Measurements from ENCODE around the gene SPARC. TPM values are rescaled to one million over a fixed set of nuclear protein-coding genes. Genes with fewer than 3 reads are reported as not detected.
"Not testable (repeated sequence)": the region's sequence is repeated elsewhere in the genome, so short reads cannot be mapped to it uniquely, and the experiment has no call there.

Gene SPARC
- total RNA-seq, 1 donor from 2014 or later = 1,314 TPM

GRCh38 chr5:151682240-151682639 lies 4.5 kb downstream of the SPARC start:
- Histone ChIP-seq H3K4me3 (ENCODE audit: low read length in 3 of 3) (peak overlapping the region in 2 of 3 donors; percentile 35 to 36), H3K27me3 (ENCODE audit: control insufficient read depth in 3 of 3, insufficient read depth in 3 of 3, low read length in 3 of 3) (no peaks in the 10 kb centered on the region), H3K4me1 (ENCODE audit: control insufficient read depth in 3 of 3, insufficient read depth in 3 of 3, low read length in 3 of 3) (peaks cover 71 to 89% (median 82%) of the 10 kb centered on the region in 3 donors), H3K9me3 (ENCODE audit: control insufficient read depth in 3 of 3, low read length in 3 of 3) (no peaks in the 10 kb centered on the region), H3K27ac (ENCODE audit: low read depth, low read length) (peak overlapping the region; percentile 70), H3K36me3 (ENCODE audit: control insufficient read depth in 3 of 3, insufficient read depth in 3 of 3, low read length in 3 of 3) (peaks cover 0 to 2% (median 0%) of the 10 kb centered on the region in 3 donors), H3K9ac (ENCODE audit: low read depth in 1 of 3, low read length in 3 of 3) (peak overlapping the region in 1 of 3 donors; percentile 24)

GRCh38 chr5:151680944-151681427 lies 5.7 kb downstream of the SPARC start:
- Histone ChIP-seq H3K9ac (ENCODE audit: low read depth in 1 of 3, low read length in 3 of 3) (peak overlapping the region in 1 of 3 donors; percentile 10), H3K9me3 (ENCODE audit: control insufficient read depth in 3 of 3, low read length in 3 of 3) (no peaks in the 10 kb centered on the region), H3K4me3 (ENCODE audit: low read length in 3 of 3) (peak overlapping the region in 2 of 3 donors; percentile 9 to 18), H3K36me3 (ENCODE audit: control insufficient read depth in 3 of 3, insufficient read depth in 3 of 3, low read length in 3 of 3) (peaks cover 0 to 2% (median 0%) of the 10 kb centered on the region in 3 donors), H3K4me1 (ENCODE audit: control insufficient read depth in 3 of 3, insufficient read depth in 3 of 3, low read length in 3 of 3) (peaks cover 64 to 84% (median 84%) of the 10 kb centered on the region in 3 donors), H3K27me3 (ENCODE audit: control insufficient read depth in 3 of 3, insufficient read depth in 3 of 3, low read length in 3 of 3) (no peaks in the 10 kb centered on the region), H3K27ac (ENCODE audit: low read depth, low read length) (peak overlapping the region; percentile 70)

GRCh38 chr5:151680156-151680505 lies 6.6 kb downstream of the SPARC start:
- H3K4me1 ChIP-seq (ENCODE audit: control insufficient read depth in 3 of 3, insufficient read depth in 3 of 3, low read length in 3 of 3) = peaks cover 68 to 88% (median 82%) of the 10 kb centered on the region in 3 donors
- H3K9me3 ChIP-seq (ENCODE audit: control insufficient read depth in 3 of 3, low read length in 3 of 3); H3K9ac ChIP-seq (ENCODE audit: low read depth in 1 of 3, low read length in 3 of 3); H3K4me3 ChIP-seq (ENCODE audit: low read length in 3 of 3); H3K27me3 ChIP-seq (ENCODE audit: control insufficient read depth in 3 of 3, insufficient read depth in 3 of 3, low read length in 3 of 3); H3K36me3 ChIP-seq (ENCODE audit: control insufficient read depth in 3 of 3, insufficient read depth in 3 of 3, low read length in 3 of 3): not testable (repeated sequence)
- H3K27ac ChIP-seq (ENCODE audit: low read depth, low read length) = peak overlapping the region; percentile 70

- no peaks in the 10 kb centered on the region for H3K9me3 ChIP-seq (ENCODE audit: control insufficient read depth in 3 of 3, low read length in 3 of 3)
- H3K9ac ChIP-seq (ENCODE audit: low read depth in 1 of 3, low read length in 3 of 3) = peak overlapping the region in 1 of 3 donors; percentile 7
- peak overlapping the region; percentile 84 for H3K27ac ChIP-seq (ENCODE audit: low read depth, low read length)
- H3K4me1 ChIP-seq (ENCODE audit: control insufficient read depth in 3 of 3, insufficient read depth in 3 of 3, low read length in 3 of 3) = peaks cover 68 to 90% (median 81%) of the 10 kb centered on the region in 3 donors
- peak overlapping the region in 1 of 3 donors; percentile 44 for H3K4me3 ChIP-seq (ENCODE audit: low read length in 3 of 3)
- no peaks in the 10 kb centered on the region for H3K27me3 ChIP-seq (ENCODE audit: control insufficient read depth in 3 of 3, insufficient read depth in 3 of 3, low read length in 3 of 3)
- H3K36me3 ChIP-seq (ENCODE audit: control insufficient read depth in 3 of 3, insufficient read depth in 3 of 3, low read length in 3 of 3) = peaks cover 2 to 10% (median 7%) of the 10 kb centered on the region in 3 donors
These were observed 7.1 kb downstream of the SPARC start for GRCh38 chr5:151679421-151680155.

GRCh38 chr5:151678713-151679112 lies 8.0 kb downstream of the SPARC start:
- H3K27ac ChIP-seq (ENCODE audit: low read depth, low read length) = peak overlapping the region; percentile 84
- no peaks in the 10 kb centered on the region for H3K27me3 ChIP-seq (ENCODE audit: control insufficient read depth in 3 of 3, insufficient read depth in 3 of 3, low read length in 3 of 3)
- peak overlapping the region in 2 of 3 donors; percentile 4 to 44 for H3K4me3 ChIP-seq (ENCODE audit: low read length in 3 of 3)
- H3K9ac ChIP-seq (ENCODE audit: low read depth in 1 of 3, low read length in 3 of 3) = peak overlapping the region in 1 of 3 donors; percentile 26
- no peaks in the 10 kb centered on the region for H3K9me3 ChIP-seq (ENCODE audit: control insufficient read depth in 3 of 3, low read length in 3 of 3)
- H3K36me3 ChIP-seq (ENCODE audit: control insufficient read depth in 3 of 3, insufficient read depth in 3 of 3, low read length in 3 of 3) = peaks cover 2 to 14% (median 7%) of the 10 kb centered on the region in 3 donors
- peaks cover 67 to 87% (median 82%) of the 10 kb centered on the region in 3 donors for H3K4me1 ChIP-seq (ENCODE audit: control insufficient read depth in 3 of 3, insufficient read depth in 3 of 3, low read length in 3 of 3)

GRCh38 chr5:151677776-151678545 lies 8.8 kb downstream of the SPARC start:
- H3K9me3 ChIP-seq (ENCODE audit: control insufficient read depth in 3 of 3, low read length in 3 of 3) = no peaks in the 10 kb centered on the region
- H3K27ac ChIP-seq (ENCODE audit: low read depth, low read length) = peak overlapping the region; percentile 84
- no peaks in the 10 kb centered on the region for H3K27me3 ChIP-seq (ENCODE audit: control insufficient read depth in 3 of 3, insufficient read depth in 3 of 3, low read length in 3 of 3)
- H3K4me3 ChIP-seq (ENCODE audit: low read length in 3 of 3) = peak overlapping the region; percentile 4 to 31 (median 23)
- H3K9ac ChIP-seq (ENCODE audit: low read depth in 1 of 3, low read length in 3 of 3) = peak overlapping the region in 1 of 3 donors; percentile 26
- H3K4me1 ChIP-seq (ENCODE audit: control insufficient read depth in 3 of 3, insufficient read depth in 3 of 3, low read length in 3 of 3) = peaks cover 64 to 86% (median 77%) of the 10 kb centered on the region in 3 donors
- peaks cover 5 to 20% (median 13%) of the 10 kb centered on the region in 3 donors for H3K36me3 ChIP-seq (ENCODE audit: control insufficient read depth in 3 of 3, insufficient read depth in 3 of 3, low read length in 3 of 3)

- no peaks in the 10 kb centered on the region for H3K27me3 ChIP-seq (ENCODE audit: control insufficient read depth in 3 of 3, insufficient read depth in 3 of 3, low read length in 3 of 3)
- H3K4me1 ChIP-seq (ENCODE audit: control insufficient read depth in 3 of 3, insufficient read depth in 3 of 3, low read length in 3 of 3) = peaks cover 69 to 87% (median 78%) of the 10 kb centered on the region in 3 donors
- H3K4me3 ChIP-seq (ENCODE audit: low read length in 3 of 3) = peak overlapping the region in 1 of 3 donors; percentile 5
- peaks cover 15 to 31% (median 23%) of the 10 kb centered on the region in 3 donors for H3K36me3 ChIP-seq (ENCODE audit: control insufficient read depth in 3 of 3, insufficient read depth in 3 of 3, low read length in 3 of 3)
- H3K27ac ChIP-seq (ENCODE audit: low read depth, low read length) = peak overlapping the region; percentile 84
- no peak overlapping the region for H3K9ac ChIP-seq (ENCODE audit: low read depth in 1 of 3, low read length in 3 of 3)
- no peaks in the 10 kb centered on the region for H3K9me3 ChIP-seq (ENCODE audit: control insufficient read depth in 3 of 3, low read length in 3 of 3)
These were observed 10.0 kb downstream of the SPARC start for GRCh38 chr5:151676719-151677118.

GRCh38 chr5:151676314-151676712 lies 10.4 kb downstream of the SPARC start:
- Histone ChIP-seq H3K4me3 (ENCODE audit: low read length in 3 of 3) (peak overlapping the region in 1 of 3 donors; percentile 5), H3K9me3 (ENCODE audit: control insufficient read depth in 3 of 3, low read length in 3 of 3) (no peaks in the 10 kb centered on the region), H3K9ac (ENCODE audit: low read depth in 1 of 3, low read length in 3 of 3) (peak overlapping the region in 1 of 3 donors; percentile 28), H3K27me3 (ENCODE audit: control insufficient read depth in 3 of 3, insufficient read depth in 3 of 3, low read length in 3 of 3) (no peaks in the 10 kb centered on the region), H3K27ac (ENCODE audit: low read depth, low read length) (peak overlapping the region; percentile 84), H3K36me3 (ENCODE audit: control insufficient read depth in 3 of 3, insufficient read depth in 3 of 3, low read length in 3 of 3) (peaks cover 19 to 36% (median 27%) of the 10 kb centered on the region in 3 donors), H3K4me1 (ENCODE audit: control insufficient read depth in 3 of 3, insufficient read depth in 3 of 3, low read length in 3 of 3) (peaks cover 73 to 88% (median 78%) of the 10 kb centered on the region in 3 donors)

- Histone ChIP-seq H3K4me3 (ENCODE audit: low read length in 3 of 3) (no peak overlapping the region), H3K27me3 (ENCODE audit: control insufficient read depth in 3 of 3, insufficient read depth in 3 of 3, low read length in 3 of 3) (no peaks in the 10 kb centered on the region), H3K36me3 (ENCODE audit: control insufficient read depth in 3 of 3, insufficient read depth in 3 of 3, low read length in 3 of 3) (peaks cover 22 to 40% (median 29%) of the 10 kb centered on the region in 3 donors), H3K9me3 (ENCODE audit: control insufficient read depth in 3 of 3, low read length in 3 of 3) (no peaks in the 10 kb centered on the region), H3K9ac (ENCODE audit: low read depth in 1 of 3, low read length in 3 of 3) (peak overlapping the region in 2 of 3 donors; percentile 4 to 28), H3K27ac (ENCODE audit: low read depth, low read length) (peak overlapping the region; percentile 84), H3K4me1 (ENCODE audit: control insufficient read depth in 3 of 3, insufficient read depth in 3 of 3, low read length in 3 of 3) (peaks cover 73 to 88% (median 78%) of the 10 kb centered on the region in 3 donors)
These were observed 11.0 kb downstream of the SPARC start for GRCh38 chr5:151675611-151676313.
